Adrenal gland (tissue), 5 donors: ENCODE data around the gene MYO10.

Experiments used
- CTCF ChIP-seq, 6 experiments: fragments of 450-650 bp in 4 of 6; fragments of 200-600 bp in 2 of 6; sonication (generic) in 1 of 6; IDR thresholded peaks; 1 replicate in 5 of 6; 2 replicates in 1 of 6; pipeline versions ENCODE4 v1.5.1 to v1.8.0; 2016 to 2021; ENCODE audit warnings: antibody characterized with exemption in 6 of 6, mild to moderate bottlenecking in 2 of 6, moderate library complexity in 1 of 6
- POLR2A ChIP-seq, 2 donors: fragments of 450-650 bp; IDR thresholded peaks; one replicate each; pipeline ENCODE4 v1.6.1; 2017; ENCODE audit warnings: antibody characterized with exemption in 2 of 2, mild to moderate bottlenecking in 2 of 2, moderate library complexity in 1 of 2
- donor health status: DM: no; HTN: no; CAD: no.

- no peak for TF ChIP-seq POLR2A (IDR thresholded peaks at IDR 0.05)
- TF ChIP-seq CTCF (IDR thresholded peaks at IDR 0.05), result no peak
These were observed 161.3 kb downstream of the MYO10 start for GRCh38 chr5:16774806-16775205.
